Activated T-cell treated with anti-CD3 and anti-CD28 coated beads, Interleukin-2, amount 50 U/mL, for 24 hours (primary cell): ENCODE results near the gene ADAMTS7.

Source experiments
- DNase-seq: peaks from one replicate; pipeline ENCODE4 v3.0.0-alpha.2; 2020
- H3K27ac Mint-ChIP-seq: 2 replicates; pipeline ENCODE4 v1.8.0; 2020; ENCODE audit warnings: mild to moderate bottlenecking, mixed read lengths
- H3K27me3 Mint-ChIP-seq: 2 replicates; pipeline ENCODE4 v1.8.0; 2020; ENCODE audit warnings: mixed read lengths
- H3K36me3 Mint-ChIP-seq: 2 replicates; pipeline ENCODE4 v1.8.0; 2020; ENCODE audit warnings: low read depth, mixed read lengths
- H3K4me1 Mint-ChIP-seq: 2 replicates; pipeline ENCODE4 v1.8.0; 2020; ENCODE audit warnings: low read depth, mixed read lengths
- H3K4me3 Mint-ChIP-seq: 2 replicates; pipeline ENCODE4 v1.8.0; 2020; ENCODE audit warnings: mild to moderate bottlenecking, moderate library complexity, mixed read lengths
- H3K9me3 Mint-ChIP-seq: 2 replicates; pipeline ENCODE4 v1.8.0; 2020; ENCODE audit warnings: mixed read lengths

Gene ADAMTS7

GRCh38 chr15:78838489-78838888, 27.2 kb upstream of the ADAMTS7 start:
- no peak for DNase-seq
- H3K27me3 Mint-ChIP-seq, result no peaks in the 10 kb centered on the region
- no peak overlapping the region for H3K27ac Mint-ChIP-seq
- no peak overlapping the region for H3K4me3 Mint-ChIP-seq
- peaks cover 7% of the 10 kb centered on the region for H3K4me1 Mint-ChIP-seq
- H3K9me3 Mint-ChIP-seq, result no peaks in the 10 kb centered on the region
- H3K36me3 Mint-ChIP-seq, result no peaks in the 10 kb centered on the region

GRCh38 chr15:78837543-78837942, 26.3 kb upstream of the ADAMTS7 start:
- Mint-ChIP-seq H3K4me1 (peaks cover 7% of the 10 kb centered on the region), H3K9me3 (no peaks in the 10 kb centered on the region), H3K27ac (no peak overlapping the region), H3K27me3 (no peaks in the 10 kb centered on the region), H3K4me3 (no peak overlapping the region), H3K36me3 (no peaks in the 10 kb centered on the region)
- DNase-seq, result no peak

- Mint-ChIP-seq H3K9me3 (no peaks in the 10 kb centered on the region), H3K4me3 (no peak overlapping the region), H3K27me3 (peaks cover 2% of the 10 kb centered on the region), H3K36me3 (no peaks in the 10 kb centered on the region), H3K27ac (no peak overlapping the region), H3K4me1 (peaks cover 4% of the 10 kb centered on the region)
- no peak for DNase-seq
Measured at GRCh38 chr15:78837131-78837530, 25.9 kb upstream of the ADAMTS7 start.

- no peak for DNase-seq
- peaks cover 10% of the 10 kb centered on the region for H3K27me3 Mint-ChIP-seq
- H3K4me3 Mint-ChIP-seq, result no peak overlapping the region
- H3K4me1 Mint-ChIP-seq, result peaks cover 3% of the 10 kb centered on the region
- H3K27ac Mint-ChIP-seq, result no peak overlapping the region
- no peaks in the 10 kb centered on the region for H3K36me3 Mint-ChIP-seq
- H3K9me3 Mint-ChIP-seq, result no peaks in the 10 kb centered on the region
Measured at GRCh38 chr15:78836333-78836732, 25.1 kb upstream of the ADAMTS7 start.

- H3K4me3 Mint-ChIP-seq, result no peak overlapping the region
Measured at GRCh38 chr15:78831229-78832207, 20.3 kb upstream of the ADAMTS7 start.

GRCh38 chr15:78830514-78831228, 19.4 kb upstream of the ADAMTS7 start:
- Mint-ChIP-seq H3K4me3 (peak overlapping the region; percentile 66), H3K27me3 (peaks cover 21% of the 10 kb centered on the region), H3K9me3 (no peaks in the 10 kb centered on the region), H3K36me3 (no peaks in the 10 kb centered on the region), H3K4me1 (peaks cover 5% of the 10 kb centered on the region), H3K27ac (peak overlapping the region; percentile 26)
- DNase-seq, result peak; percentile 51

More at GRCh38 chr15:78831229-78832207, 20.3 kb upstream of the ADAMTS7 start:
- Mint-ChIP-seq H3K27me3 (peaks cover 21% of the 10 kb centered on the region), H3K4me1 (peaks cover 5% of the 10 kb centered on the region), H3K9me3 (no peaks in the 10 kb centered on the region), H3K36me3 (no peaks in the 10 kb centered on the region), H3K27ac (no peak overlapping the region)
- no peak for DNase-seq

- no peak for DNase-seq
- no peak overlapping the region for H3K27ac Mint-ChIP-seq
- H3K9me3 Mint-ChIP-seq, result no peaks in the 10 kb centered on the region
- no peak overlapping the region for H3K4me3 Mint-ChIP-seq
- H3K27me3 Mint-ChIP-seq, result peaks cover 21% of the 10 kb centered on the region
- H3K4me1 Mint-ChIP-seq, result peaks cover 5% of the 10 kb centered on the region
- no peaks in the 10 kb centered on the region for H3K36me3 Mint-ChIP-seq
Measured at GRCh38 chr15:78828920-78829319, 17.7 kb upstream of the ADAMTS7 start.

- no peak overlapping the region for H3K27ac Mint-ChIP-seq
Measured at GRCh38 chr15:78822514-78822913, 11.2 kb upstream of the ADAMTS7 start.

GRCh38 chr15:78811825-78812183, 540 bp upstream of the ADAMTS7 start:
- Mint-ChIP-seq H3K4me3 (peak overlapping the region; percentile 62), H3K27me3 (peaks cover 51% of the 10 kb centered on the region), H3K36me3 (no peaks in the 10 kb centered on the region), H3K4me1 (peaks cover 8% of the 10 kb centered on the region), H3K27ac (no peak overlapping the region), H3K9me3 (peaks cover 6% of the 10 kb centered on the region)
- no peak for DNase-seq

More at GRCh38 chr15:78822514-78822913, 11.2 kb upstream of the ADAMTS7 start:
- Mint-ChIP-seq H3K27me3 (peaks cover 14% of the 10 kb centered on the region), H3K36me3 (no peaks in the 10 kb centered on the region), H3K4me3 (no peak overlapping the region), H3K4me1 (no peaks in the 10 kb centered on the region), H3K9me3 (no peaks in the 10 kb centered on the region)
- no peak for DNase-seq

- Mint-ChIP-seq H3K4me3 (peak overlapping the region; percentile 72), H3K27me3 (peaks cover 51% of the 10 kb centered on the region), H3K4me1 (peaks cover 8% of the 10 kb centered on the region), H3K27ac (no peak overlapping the region), H3K36me3 (no peaks in the 10 kb centered on the region), H3K9me3 (peaks cover 6% of the 10 kb centered on the region)
- DNase-seq, result peak; percentile 48
Measured at GRCh38 chr15:78810362-78811123, 721 bp downstream of the ADAMTS7 start.

GRCh38 chr15:78810003-78810361, 1.3 kb downstream of the ADAMTS7 start:
- no peak for DNase-seq
- peaks cover 6% of the 10 kb centered on the region for H3K9me3 Mint-ChIP-seq
- H3K27ac Mint-ChIP-seq, result no peak overlapping the region
- peaks cover 49% of the 10 kb centered on the region for H3K27me3 Mint-ChIP-seq
- no peaks in the 10 kb centered on the region for H3K36me3 Mint-ChIP-seq
- H3K4me3 Mint-ChIP-seq, result peak overlapping the region; percentile 46
- H3K4me1 Mint-ChIP-seq, result peaks cover 8% of the 10 kb centered on the region

GRCh38 chr15:78808550-78808949, 2.7 kb downstream of the ADAMTS7 start:
- Mint-ChIP-seq H3K4me3 (no peak overlapping the region), H3K9me3 (peaks cover 6% of the 10 kb centered on the region), H3K4me1 (peaks cover 8% of the 10 kb centered on the region), H3K27ac (no peak overlapping the region), H3K36me3 (no peaks in the 10 kb centered on the region), H3K27me3 (peaks cover 39% of the 10 kb centered on the region)
- DNase-seq, result no peak

GRCh38 chr15:78807359-78807758, 3.9 kb downstream of the ADAMTS7 start:
- no peak overlapping the region for H3K27ac Mint-ChIP-seq
- peaks cover 8% of the 10 kb centered on the region for H3K4me1 Mint-ChIP-seq
- no peaks in the 10 kb centered on the region for H3K36me3 Mint-ChIP-seq
- DNase-seq, result no peak
- H3K4me3 Mint-ChIP-seq, result no peak overlapping the region
- H3K27me3 Mint-ChIP-seq, result peaks cover 30% of the 10 kb centered on the region
- peaks cover 6% of the 10 kb centered on the region for H3K9me3 Mint-ChIP-seq

- no peak for DNase-seq
- H3K36me3 Mint-ChIP-seq, result no peaks in the 10 kb centered on the region
- no peaks in the 10 kb centered on the region for H3K4me1 Mint-ChIP-seq
- H3K27ac Mint-ChIP-seq, result no peak overlapping the region
- no peak overlapping the region for H3K4me3 Mint-ChIP-seq
- peaks cover 13% of the 10 kb centered on the region for H3K27me3 Mint-ChIP-seq
- peaks cover 6% of the 10 kb centered on the region for H3K9me3 Mint-ChIP-seq
Measured at GRCh38 chr15:78804391-78804792, 6.9 kb downstream of the ADAMTS7 start.
